Activated CD8-positive, alpha-beta memory T cell treated with anti-CD3 and anti-CD28 coated beads for 24 hours (primary cell): ENCODE results near the gene CUL4A.
A peak's percentile ranks its signal among the peaks of the same experiment; 100 is the strongest.
"Not testable (repeated sequence)": the region's sequence is repeated elsewhere in the genome, so short reads cannot be mapped to it uniquely, and the experiment has no call there.

Experiments used
- DNase-seq: peaks from one replicate; pipeline ENCODE4 v3.0.0-alpha.2; 2020

CUL4A gene

DNA sequence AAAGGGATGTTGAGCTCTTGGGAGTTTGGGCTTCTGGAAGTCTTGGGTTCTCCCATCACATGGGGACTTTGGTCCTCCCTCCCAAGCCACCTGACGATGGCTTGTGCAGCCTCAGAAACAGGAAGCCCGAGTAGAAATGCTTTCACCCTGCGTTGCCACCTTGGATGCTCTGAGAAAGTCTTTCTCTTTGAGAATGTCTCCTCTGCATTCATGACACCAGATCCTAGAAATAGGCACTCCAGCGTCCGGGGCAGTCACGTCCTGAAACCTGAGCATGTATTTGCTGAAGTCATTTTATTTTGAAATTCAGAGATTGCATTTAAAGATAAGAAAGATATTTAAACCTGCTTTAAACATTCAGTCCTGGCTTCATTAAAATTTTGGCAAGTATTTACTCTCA, 34.4 kb downstream of the CUL4A start:
- no peak for DNase-seq

DNA sequence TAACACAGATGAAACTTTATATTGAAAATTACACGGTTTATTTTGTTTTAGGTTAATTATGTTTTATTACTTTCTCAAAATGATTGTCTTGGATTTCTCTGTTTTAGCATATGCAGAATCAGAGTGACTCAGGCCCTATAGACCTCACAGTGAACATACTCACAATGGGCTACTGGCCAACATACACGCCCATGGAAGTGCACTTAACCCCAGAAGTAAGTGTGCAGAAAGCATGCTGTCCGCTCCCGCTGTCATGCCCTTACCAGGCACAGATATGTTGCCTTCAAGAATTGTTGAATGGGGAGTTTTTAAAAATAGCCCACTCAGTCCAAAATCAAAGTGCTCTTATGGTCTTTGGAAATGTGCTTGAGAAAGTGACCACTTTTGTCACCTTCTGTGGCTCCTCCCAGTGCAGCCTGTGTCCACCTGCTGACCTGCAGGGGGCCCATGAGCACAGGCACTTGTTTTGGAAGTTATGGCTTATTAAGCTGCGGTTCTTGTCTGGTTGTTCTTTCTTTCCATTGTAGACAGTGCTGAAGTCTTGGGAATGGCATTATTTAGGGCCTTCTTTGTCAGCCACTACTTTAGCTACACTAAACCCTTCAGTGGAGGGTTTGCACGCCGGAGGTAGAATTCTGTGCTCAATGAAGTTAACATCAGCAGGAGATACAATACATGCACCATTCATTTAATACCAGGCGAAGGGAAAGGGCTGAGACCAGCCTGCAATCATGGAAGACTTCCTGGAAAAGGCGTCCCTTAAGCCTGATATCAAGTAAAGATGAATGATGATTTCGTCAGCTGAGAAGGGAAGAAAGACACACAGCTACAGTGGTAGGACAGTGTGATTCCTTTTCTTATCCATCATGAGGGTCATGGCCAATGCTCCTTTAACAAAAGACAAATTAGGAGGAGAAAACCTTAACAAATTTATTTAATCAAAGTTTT, 36.7 kb downstream of the CUL4A start:
- no peak for DNase-seq

DNA sequence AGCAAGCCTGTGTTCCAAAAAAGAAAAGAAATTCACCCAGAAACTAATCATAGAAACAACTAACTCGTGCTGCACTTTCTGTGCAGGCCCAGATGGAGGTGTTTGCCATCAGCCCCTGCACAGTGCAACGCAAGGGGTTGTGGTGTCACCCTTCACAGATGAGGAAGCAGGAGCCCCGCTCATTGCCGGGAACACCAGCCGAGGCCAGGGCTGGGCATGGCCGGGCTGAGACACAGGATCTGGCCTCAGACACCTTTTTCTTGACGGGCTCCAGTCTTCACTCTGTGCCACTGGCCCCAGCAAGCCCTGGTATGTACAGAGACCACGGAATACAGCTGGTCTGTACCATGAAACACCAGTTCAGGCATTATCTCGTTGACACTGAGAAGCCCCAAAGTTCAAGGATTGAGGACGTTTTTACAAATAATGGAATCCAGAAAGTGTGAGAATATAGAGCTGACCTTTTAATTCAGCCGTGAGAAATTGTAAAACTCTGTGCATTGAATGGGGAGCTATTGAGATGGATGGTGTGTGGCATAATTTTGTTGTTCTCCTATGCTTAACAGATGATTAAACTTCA, 43.2 kb downstream of the CUL4A start:
- no peak for DNase-seq

DNA sequence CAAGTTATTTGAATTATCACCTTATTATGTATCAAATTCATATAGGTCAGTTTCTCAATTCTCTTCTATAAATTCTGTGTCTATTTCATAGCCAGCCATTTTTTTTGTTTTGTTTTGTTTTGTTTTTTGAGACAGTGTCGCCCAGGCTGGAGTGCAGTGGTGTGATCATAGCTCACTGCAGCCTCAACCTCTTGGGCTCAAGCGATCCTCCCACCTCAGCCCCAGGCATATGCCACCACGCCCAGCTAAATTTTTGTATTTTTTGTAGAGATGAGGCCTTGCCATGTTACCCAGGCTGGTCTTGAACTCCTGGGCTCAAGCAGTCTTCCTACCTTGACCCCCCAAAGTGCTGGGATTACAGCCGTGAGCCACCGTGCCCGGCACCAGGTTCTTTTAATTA, 48.5 kb downstream of the CUL4A start:
- DNase-seq, result not testable (repeated sequence)

DNA sequence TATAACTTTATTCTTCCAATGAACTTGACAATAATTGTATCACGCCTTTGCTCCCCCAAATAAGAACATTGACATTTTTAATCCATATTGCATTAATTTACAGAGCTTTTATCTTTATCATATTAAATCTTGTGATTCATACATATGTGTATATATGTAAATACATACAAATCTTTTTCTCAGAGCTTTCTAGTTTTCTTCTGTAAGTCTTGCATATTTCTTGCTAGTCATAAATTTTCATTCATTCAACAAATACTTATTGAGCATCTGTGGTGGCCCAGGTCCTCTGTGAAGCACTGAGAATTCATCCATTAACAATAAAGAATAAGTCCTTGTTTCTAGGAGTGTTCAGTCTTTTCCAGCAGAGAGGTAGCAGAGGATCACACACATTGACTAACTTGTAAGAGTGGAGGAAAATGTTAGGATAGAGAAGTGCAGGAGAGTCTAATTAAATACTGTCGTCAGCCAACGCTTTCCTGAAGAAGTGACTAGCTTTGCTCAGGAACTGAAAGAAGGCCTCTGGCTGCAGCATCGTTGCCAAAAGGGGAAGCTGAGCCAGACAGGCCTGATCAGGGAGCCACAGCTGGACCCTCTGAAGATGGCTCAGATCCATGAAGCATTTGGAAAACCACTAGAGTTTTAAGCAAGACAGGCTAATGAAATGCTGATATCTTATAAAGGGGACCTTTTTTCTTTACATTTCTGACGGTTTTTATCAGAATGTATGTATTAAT, 49.1 kb downstream of the CUL4A start:
- DNase-seq, result no peak

DNA sequence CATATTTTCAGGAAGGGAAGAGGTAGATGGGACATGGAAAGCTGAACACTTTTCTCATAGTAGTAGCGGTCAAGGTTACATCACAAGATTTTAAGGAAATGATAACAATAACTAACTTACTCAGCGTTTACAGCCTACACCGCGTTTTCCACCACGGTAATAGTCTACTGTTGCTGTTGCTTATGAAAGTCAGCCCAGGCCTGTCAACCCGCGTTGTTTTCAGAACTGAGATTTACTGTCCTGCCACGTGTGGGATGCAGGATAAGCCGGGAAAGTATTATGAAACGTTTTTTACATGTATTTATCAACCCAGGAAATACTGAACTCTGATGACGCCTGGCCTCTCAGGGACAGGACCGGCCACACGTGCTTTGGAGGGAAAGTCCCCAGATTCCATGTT, 51.6 kb downstream of the CUL4A start:
- no peak for DNase-seq

DNA sequence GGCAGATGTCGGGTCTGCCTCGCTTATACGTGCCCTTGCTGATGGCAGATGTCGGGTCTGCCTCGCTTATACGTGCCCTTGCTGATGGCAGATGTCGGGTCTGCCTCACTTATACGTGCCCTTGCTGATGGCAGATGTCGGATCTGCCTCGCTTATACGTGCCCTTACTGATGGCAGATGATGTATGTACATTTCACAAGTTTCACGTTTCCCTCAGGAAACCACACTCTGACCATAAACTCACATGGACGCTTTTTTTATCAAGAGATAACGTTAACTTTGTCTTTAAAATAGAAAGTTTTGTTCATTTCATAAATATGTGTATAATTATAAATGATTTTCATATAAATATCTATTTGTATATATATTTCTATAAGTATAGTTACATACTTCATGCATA, 53.6 kb downstream of the CUL4A start:
- not testable (repeated sequence) for DNase-seq

DNA sequence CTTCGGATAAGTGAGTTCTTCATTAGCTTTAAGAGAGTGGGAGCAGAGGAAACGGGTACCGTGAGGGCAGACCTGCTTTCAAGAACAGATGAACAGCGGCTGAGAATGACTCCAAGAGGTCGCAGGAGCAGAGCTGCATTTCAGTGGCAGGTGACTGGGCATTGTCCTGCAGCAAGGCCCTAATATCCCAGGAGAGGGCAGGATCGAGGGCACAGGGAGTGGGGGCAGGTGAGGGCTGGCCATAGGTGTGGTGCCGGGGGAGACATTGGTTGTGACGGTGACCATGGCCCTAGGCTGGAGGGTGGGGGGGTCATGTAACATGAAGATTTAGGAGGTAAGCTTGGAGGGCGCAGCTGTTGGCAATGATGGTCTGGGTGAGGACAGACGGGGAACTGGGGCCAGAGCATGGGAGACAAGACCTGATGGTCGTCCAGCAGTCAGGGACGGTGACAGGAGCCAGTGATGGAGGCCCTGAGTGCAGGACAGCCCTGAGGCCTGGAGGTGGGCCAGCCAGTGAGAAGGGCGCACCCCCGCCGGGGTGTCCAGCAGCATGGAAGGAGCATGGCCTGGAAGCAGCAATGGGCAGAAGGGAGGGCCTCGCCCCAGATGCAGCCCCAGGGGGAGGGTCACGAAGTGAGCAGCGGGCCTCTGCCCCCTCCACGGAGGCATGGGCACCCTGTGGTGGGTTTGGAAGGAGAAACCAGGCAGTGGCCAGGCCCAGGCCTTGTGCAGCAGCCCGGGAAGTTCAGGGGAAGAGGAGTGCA, 58.4 kb downstream of the CUL4A start:
- DNase-seq, result no peak

DNA sequence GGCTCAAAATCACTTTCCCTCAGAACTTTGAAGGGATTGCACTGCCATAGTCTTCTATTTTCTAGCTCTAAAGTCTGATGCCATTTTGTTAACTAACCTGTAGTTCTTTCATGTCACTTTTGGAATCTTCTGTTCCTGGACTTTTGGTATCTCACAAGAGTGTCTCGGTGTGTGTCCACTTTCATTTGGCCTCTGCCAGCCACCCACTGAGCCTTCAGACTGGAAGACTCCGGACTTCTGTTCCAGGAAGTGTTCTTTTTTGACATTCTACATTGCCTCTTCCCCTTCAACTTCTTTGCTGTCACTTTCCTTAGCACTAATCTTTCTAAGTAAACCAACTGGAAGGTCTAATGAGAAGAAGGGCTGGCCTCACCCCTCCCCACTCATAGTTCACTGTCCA, 62.6 kb downstream of the CUL4A start:
- no peak for DNase-seq

DNA sequence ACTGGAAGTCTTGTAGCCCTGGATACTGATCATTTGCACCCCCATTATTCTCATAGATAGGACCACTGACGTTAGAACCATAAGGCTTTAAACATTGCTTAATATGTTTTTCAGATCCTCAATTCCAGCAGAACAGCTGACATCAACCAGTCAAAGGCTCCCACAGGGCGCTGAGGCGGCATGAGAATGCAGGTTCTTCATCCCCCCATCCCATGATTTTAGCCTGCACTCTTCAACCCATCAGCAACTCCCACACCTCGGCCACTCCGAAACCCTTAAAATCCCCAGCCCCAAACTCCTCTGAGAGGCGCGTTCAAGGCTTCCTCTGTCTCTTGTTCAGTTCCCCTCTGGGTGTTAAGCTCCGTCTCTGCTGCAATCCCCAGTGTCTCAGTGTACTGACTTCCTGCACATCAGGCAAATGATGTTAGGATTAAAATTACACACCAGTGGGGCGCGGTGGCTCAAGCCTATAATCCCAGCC, 63.3 kb downstream of the CUL4A start:
- DNase-seq, result no peak

DNA sequence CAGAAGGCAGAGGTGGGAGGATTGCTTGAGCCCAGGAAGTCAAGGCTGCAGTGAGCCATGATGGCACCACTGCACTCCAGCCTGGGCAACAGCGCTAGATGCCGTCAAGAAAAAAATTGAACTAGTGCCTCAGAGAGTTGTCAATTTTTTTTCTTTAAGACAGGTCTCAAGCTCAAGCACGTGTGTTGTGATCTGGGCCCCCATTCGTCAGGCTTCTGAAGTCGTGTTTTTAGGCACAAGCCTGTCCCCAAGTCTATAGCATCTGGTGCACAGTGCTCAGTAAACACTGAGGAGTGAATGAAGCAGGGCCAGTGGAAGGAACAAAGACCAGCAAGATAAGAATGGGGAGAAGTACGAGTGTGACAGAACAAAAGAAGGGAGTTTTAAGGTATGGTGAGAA, 63.9 kb downstream of the CUL4A start:
- DNase-seq, result no peak

DNA sequence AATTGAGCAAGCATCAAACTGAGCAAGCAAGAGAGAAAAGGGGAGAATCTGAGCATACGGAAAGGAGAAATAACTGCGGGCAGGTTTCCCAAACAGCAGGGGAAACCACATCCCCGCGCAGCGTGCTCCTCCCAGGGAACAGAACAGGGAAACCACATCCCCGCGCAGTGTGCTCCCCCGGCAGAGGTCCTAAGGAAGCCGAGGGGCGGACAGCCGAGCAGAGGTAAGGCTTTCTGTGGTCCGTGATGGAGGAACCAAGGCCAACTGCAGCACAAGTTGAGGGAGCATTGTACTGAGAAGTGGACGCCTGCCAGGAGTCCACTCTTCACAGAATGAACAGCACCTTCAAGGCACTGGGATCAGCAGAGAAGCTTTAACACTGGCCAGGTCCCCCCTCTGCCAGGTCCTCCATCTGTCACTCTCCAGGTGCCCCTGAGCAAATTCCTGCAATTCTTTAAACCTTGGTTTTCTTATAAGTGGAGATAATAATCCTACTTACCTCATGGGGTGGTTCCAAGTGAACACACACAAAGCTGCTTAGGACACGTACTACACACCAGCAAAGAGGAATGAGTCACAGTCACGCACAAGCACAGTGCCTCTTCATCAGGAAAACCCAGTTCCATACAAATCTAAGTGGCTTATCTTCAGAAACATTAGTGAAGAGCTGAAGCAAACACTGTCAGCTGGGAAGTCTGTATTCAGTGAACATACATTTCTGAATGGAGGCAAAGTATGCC, 64.6 kb downstream of the CUL4A start:
- DNase-seq, result no peak

DNA sequence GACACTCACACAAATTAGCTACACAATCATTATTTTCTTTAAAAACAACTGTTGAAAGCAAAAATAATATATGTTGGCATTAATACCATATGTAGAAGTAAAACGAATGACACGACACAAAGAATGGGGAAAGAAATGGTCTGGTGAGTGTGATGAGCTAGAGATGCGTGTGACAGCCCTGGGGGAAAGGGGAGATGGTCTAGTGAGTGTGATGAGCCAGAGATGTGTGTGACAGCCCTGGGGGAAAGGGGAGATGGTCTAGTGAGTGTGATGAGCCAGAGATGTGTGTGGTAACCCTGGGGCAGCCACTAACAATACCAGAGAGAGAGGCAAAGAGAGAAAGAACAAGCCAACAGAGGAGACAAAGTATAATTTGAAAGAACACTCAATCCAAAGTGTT, 65.3 kb downstream of the CUL4A start:
- DNase-seq, result no peak

DNA sequence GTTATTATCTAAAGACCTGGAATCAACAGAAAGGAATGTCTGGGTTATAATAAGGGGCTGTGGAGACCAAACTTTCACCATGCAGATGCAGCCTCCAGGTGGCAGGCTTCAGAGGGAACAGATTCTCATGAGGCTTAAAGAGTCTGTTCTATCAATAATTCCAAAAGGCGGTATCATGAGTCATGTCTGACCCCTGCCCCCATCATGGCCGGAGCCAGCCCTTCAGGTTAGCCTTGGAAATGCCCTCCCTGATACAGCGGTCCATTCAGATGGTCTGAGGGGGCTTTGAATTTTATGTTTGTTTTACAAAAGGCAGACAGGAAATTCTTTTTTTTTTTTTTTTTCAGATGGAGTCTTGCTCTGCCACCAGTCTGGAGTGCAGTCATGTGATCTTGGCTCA, 66.0 kb downstream of the CUL4A start:
- DNase-seq, result peak; percentile 68

DNA sequence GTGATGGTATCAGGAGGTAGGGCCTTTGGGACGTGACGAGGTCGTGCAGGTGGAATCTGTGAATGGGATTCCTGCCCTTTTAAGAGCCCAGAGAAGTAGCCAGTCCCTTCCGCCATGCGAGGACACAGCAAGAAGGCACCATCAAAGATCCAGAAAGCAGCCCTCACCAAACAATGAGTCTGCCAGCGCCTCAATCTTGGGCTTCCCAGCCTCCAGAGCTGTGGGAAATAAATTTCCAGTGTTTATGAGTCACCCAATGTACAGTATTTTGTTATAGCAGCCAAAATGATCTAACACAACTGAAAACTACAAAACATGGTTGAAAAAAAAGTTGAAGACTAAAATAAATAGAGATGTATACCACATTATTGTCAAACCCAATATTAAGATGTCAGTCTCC, 70.7 kb downstream of the CUL4A start:
- no peak for DNase-seq

DNA sequence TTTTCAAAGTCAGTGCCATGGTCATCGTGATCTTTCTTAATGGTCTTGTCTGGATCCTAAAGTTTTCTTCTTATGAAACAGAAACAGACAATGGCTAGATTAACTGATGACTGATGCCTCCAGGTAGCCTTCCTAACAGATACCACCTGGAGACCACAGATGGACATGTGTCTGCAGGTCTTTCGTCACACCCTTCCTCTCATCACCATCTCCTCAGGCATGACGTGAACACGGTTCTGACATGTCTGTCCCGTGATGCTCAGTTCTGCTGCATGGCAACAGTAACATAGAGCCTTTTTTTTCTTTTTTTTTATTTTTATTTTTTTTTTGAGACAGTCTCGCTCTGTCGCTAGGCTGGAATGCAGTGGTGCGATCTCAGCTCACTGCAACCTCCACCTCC, 74.5 kb downstream of the CUL4A start:
- DNase-seq, result no peak

DNA sequence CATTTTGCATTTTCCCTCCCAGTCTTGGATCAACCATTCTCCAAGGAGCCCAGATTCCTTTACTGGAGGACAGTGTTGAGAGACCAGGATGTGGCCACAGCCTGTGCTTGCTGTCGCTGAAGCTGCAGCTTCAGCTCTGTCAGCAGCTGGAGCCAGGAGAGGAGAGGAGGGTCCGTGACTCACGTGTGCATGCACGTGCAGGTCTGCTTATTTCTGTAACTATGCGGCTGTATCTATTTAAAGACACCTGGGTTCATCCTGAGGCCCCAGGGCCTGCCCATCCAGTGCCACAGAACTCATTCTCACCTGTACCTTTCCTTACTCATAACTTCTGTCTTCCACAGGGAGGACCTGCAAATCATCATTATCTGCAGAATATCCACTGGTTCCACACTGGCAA, 79.5 kb downstream of the CUL4A start:
- no peak for DNase-seq

DNA sequence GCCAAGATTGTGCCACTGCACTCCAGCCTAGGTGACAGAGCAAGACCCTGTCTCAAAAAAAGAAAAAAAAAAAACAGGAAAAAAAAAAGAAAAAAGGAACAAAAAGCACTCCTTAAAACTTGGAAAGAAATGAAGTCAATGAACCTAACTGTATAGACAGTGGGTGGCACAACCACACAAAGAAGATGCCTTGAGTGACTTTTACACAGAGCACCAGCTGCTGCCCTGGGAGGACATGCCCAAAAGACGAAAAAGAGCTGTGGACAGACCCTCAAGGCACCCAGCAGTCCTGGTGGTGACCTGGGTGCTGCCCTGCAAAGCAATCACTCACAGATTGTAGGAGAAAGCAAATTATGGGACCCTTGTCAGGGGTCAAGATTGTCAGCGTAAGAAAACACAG, 81.7 kb downstream of the CUL4A start:
- DNase-seq, result no peak

DNA sequence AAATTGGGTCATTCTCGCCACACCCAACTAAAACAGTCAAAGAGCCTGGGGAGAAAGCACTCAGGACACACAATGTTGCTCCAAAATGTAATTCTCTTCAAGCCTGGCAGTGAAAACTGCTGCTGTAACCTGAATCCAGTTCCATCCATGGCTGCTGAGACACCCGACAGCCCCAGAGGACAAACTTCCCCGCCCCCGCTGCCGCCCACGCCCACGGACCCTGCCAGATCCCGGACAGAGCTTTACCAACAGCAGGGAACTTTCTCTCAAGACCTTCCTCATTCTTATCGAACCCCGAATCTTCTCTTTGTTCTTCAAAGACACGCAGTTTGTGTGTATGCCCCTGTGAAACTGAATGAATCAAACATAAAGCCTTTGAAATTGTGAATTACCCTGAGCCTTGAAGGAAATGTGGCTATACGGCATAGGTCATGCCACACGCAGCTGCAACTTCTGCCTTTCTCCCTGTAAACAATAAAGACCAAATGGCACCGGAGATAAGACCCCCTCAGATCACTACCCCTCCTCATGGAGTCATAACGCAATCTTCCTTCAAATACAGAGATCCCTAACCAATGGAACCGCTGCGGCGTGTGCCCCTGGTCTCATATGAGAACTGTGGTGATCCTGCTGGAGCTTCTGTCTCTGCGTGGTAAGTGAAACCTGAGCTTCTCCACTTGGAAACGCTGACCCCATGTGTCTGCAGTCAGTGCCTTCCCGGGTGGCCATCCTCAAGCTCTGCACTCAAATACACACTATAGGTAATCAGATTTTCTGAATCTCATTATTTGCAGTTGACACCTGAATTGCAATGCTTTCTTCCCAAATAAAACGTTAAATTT, 82.8 kb downstream of the CUL4A start:
- peak; percentile 60 for DNase-seq

DNA sequence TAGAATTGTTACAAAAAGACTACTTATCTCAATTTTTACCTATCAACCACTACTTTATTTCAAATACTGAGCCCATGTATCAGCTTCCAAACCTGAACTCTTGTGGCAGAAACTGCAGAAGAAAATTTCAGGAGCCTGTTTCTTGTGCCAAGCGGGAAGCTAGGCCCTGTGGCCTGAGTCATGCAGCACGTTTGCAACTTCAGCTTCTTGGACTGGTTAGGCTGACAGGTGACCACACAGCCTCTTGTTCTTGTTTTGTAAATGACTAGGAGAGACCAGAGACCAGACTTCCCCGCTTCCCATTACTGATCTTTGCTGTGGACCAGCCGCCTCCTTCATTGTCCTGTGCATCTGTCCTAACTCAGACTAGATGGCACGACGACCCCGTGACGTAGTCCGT, 84.3 kb downstream of the CUL4A start:
- DNase-seq, result no peak

DNA sequence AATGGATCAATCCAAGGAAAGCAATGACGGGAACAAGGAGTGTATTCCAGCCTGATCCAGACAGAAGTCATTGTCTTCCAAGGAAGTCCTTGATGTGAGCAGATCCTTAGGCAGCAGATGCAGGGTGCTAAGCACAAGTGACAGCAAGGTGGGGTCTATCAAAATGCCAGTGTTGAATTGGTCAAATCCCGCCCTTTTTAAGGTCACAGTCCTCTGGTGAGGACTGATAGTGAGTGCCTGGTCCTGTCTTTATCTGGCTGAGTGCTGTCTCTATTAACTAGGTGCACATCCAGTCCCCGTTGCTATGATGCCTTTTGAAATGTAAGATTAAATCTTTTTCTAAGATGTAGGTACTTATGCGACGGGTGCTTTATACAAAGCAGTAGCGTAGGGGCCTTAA, 86.4 kb downstream of the CUL4A start:
- DNase-seq, result no peak
